ENCODE data around the gene ANO10.
A peak's percentile ranks its signal among the peaks of the same experiment; 100 is the strongest.

ANO10 gene

DNA sequence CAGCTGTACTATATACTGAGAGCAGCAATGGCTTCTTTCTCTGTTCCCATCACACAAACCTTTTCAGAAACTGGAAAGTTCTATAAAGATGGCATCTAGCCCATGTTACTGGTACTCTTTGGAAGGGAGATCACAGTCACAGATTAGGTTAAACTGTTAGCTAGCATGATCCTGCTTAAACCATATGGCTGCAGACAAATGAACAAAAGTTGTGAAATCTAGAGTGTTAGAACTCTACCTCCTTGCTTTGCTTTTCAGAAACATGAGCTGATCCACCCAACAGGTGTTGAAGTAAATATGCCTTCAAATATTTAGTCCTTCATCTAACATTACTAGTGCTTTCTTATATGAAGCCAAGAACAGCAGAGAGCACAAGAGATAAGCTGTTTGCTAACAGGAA is 232.9 kb downstream of the ANO10 start:
- peak; percentile 15 to 54 (median 34) for DNase-seq
- Histone ChIP-seq H3K4me3 (ENCODE audit: control insufficient read depth in 1 of 7, extremely low read depth in 1 of 7, insufficient read depth in 4 of 7, low read depth in 2 of 7, low read length in 6 of 7) (peak overlapping the region in 2 of 7 experiments; percentile 31 to 32), H3K9me3 (ENCODE audit: control extremely low read depth in 1 of 5, control insufficient read depth in 4 of 5, insufficient read depth in 2 of 5, low read depth in 1 of 5, low read length in 4 of 5) (peaks cover 0 to 2% (median 0%) of the 10 kb centered on the region in 5 experiments), H3K27me3 (replicated peaks in 2 of 5; ENCODE audit: control insufficient read depth in 4 of 5, insufficient read depth in 5 of 5, low read length in 4 of 5) (no peaks in the 10 kb centered on the region), H3K4me1 (ENCODE audit: control extremely low read depth in 1 of 4, control insufficient read depth in 4 of 4, insufficient read depth in 4 of 4, low read length in 3 of 4) (peaks cover 30 to 61% (median 44%) of the 10 kb centered on the region in 4 experiments), H3K27ac (ENCODE audit: insufficient read depth in 1 of 2, low read depth in 1 of 2, low read length in 2 of 2, poor library complexity in 1 of 2, severe bottlenecking in 2 of 2) (peak overlapping the region; percentile 65 to 88), H3K36me3 (ENCODE audit: control insufficient read depth in 4 of 4, insufficient read depth in 4 of 4, low read length in 3 of 4) (no peaks in the 10 kb centered on the region)
- ChIA-PET CTCF (interaction anchor here (0.7 to 2.1 kb wide), 11 partner anchors 10 to 165 kb away, joined by 3 to 15 read pairs (median 5); no protein-coding TSS in a partner anchor), POLR2A (interaction anchor here (0.6 to 1.8 kb wide), 2 partner anchors 17 to 569 kb away, joined by 3 to 10 read pairs; no protein-coding TSS in a partner anchor)

DNA sequence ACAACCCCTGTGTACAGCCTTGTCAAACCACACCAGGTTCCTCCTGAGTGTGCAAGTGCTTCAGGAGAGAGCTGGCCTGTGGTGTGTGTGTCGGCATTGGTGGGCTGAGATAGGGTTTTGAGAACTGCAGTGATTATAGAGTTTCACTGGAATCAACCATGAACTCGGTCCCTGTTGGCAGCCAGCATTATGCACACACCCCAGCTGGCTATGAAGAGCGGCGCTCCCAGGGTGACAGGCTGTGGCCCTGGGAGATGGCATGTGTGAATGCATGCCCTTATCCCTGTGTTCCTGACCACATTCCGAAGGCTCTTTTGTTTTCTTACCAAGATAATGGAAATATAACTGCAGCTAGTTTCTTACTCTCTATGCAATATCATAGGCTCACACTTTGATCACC is 233.6 kb downstream of the ANO10 start:
- peaks cover 0 to 6% (median 0%) of the 10 kb centered on the region in 5 experiments for H3K9me3 ChIP-seq (ENCODE audit: control extremely low read depth in 1 of 5, control insufficient read depth in 4 of 5, insufficient read depth in 2 of 5, low read depth in 1 of 5, low read length in 4 of 5)
- ChIA-PET POLR2A (interaction anchor here (1.8 kb wide), 1 partner anchor 18 kb away, joined by 10 read pairs; no protein-coding TSS in a partner anchor), CTCF (interaction anchor here (1.0 to 2.1 kb wide), 5 partner anchors 9 to 142 kb away, joined by 3 to 15 read pairs (median 5); no protein-coding TSS in a partner anchor)
- no peaks in the 10 kb centered on the region for H3K27me3 ChIP-seq (replicated peaks in 2 of 5; ENCODE audit: control insufficient read depth in 4 of 5, insufficient read depth in 5 of 5, low read length in 4 of 5)
- no peak overlapping the region for H3K4me3 ChIP-seq (ENCODE audit: control insufficient read depth in 1 of 7, extremely low read depth in 1 of 7, insufficient read depth in 4 of 7, low read depth in 2 of 7, low read length in 6 of 7)
- DNase-seq = peak in 1 of 3 donors; percentile 30
- no peak overlapping the region for H3K27ac ChIP-seq (ENCODE audit: insufficient read depth in 1 of 2, low read depth in 1 of 2, low read length in 2 of 2, poor library complexity in 1 of 2, severe bottlenecking in 2 of 2)
- H3K4me1 ChIP-seq (ENCODE audit: control extremely low read depth in 1 of 4, control insufficient read depth in 4 of 4, insufficient read depth in 4 of 4, low read length in 3 of 4) = peaks cover 27 to 54% (median 38%) of the 10 kb centered on the region in 4 experiments
- no peaks in the 10 kb centered on the region for H3K36me3 ChIP-seq (ENCODE audit: control insufficient read depth in 4 of 4, insufficient read depth in 4 of 4, low read length in 3 of 4)
- 82% methylated on average over 3 of the region's 5 CpGs for WGBS (ENCODE audit: insufficient coverage)

DNA sequence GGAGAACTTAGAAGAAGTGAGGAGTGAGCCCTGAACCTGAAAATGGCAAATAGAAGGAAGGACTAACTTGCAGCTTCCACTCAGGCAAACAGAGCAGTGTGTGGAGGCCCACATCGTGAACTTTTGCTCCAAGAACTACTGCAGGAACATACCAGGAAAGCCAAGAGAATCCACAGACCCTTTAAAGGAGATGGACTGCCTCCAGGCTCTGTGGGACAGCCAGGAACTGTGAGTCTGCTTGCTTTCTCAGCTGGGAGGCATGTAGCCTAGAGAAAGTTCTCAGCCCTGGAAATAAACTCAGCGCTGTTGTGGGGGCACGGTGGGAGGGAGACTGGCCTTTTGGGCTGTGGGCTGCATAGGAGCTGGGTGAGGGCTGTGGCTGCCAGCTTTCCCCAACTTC is 242.5 kb downstream of the ANO10 start:
- 100% methylated on average over 3 of the region's 3 CpGs for WGBS (ENCODE audit: insufficient coverage)
- H3K4me1 ChIP-seq (ENCODE audit: control extremely low read depth in 1 of 4, control insufficient read depth in 4 of 4, insufficient read depth in 4 of 4, low read length in 3 of 4) = peaks cover 0 to 4% (median under 1%) of the 10 kb centered on the region in 4 experiments
- no peak for DNase-seq
- no peak overlapping the region for H3K27ac ChIP-seq (ENCODE audit: insufficient read depth in 1 of 2, low read depth in 1 of 2, low read length in 2 of 2, poor library complexity in 1 of 2, severe bottlenecking in 2 of 2)
- no peaks in the 10 kb centered on the region for H3K36me3 ChIP-seq (ENCODE audit: control insufficient read depth in 4 of 4, insufficient read depth in 4 of 4, low read length in 3 of 4)
- H3K4me3 ChIP-seq (ENCODE audit: control insufficient read depth in 1 of 7, extremely low read depth in 1 of 7, insufficient read depth in 4 of 7, low read depth in 2 of 7, low read length in 6 of 7) = no peak overlapping the region
- peaks cover 0 to 6% (median 0%) of the 10 kb centered on the region in 5 experiments for H3K9me3 ChIP-seq (ENCODE audit: control extremely low read depth in 1 of 5, control insufficient read depth in 4 of 5, insufficient read depth in 2 of 5, low read depth in 1 of 5, low read length in 4 of 5)
- POLR2A ChIA-PET = no interaction called here
- H3K27me3 ChIP-seq (replicated peaks in 2 of 5; ENCODE audit: control insufficient read depth in 4 of 5, insufficient read depth in 5 of 5, low read length in 4 of 5) = no peaks in the 10 kb centered on the region
- CTCF ChIA-PET = interaction anchor here (0.7 to 3.2 kb wide), 7 partner anchors 10 to 440 kb away, joined by 3 to 15 read pairs (median 3); no protein-coding TSS in a partner anchor

DNA sequence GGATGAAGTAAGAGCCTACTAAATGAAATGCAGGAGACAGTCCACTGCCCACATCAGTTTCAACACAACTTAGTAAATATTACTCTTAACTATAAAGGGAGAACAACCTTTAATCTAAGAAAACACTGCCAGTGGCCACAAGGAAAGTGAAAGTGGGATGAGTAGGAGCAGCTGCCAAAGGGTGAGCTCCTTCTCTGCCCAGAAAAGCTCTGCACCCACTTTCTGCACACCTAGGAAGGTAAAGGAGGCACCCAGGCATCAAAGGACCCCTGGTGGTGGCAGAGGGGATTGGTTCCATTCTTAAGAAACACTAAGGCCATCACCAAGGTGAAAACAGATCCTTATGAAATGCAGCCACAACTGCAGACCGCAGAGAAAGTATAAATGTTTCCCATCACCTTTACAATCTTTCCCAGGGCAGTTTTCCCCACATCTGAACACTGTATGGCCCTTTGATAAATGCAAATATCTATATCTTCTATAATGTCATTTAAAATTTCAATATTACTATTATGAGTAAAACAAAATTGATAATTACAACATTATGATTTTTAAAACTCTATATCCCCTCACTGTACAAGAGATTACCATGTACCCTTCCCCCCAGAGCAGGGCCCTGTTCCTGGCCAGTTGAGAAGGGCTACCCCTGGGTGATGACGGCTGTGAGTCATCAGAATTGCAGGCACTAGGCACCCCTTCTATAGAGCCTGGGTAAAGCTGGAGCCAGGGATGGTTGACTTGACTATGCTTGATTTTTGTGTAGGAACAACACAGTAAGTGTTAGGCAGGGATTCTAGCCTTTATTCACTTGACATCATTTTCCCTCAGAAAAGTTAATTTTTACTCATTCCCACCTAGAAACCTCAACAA is 243.5 kb downstream of the ANO10 start:
- Histone ChIP-seq H3K36me3 (ENCODE audit: control insufficient read depth in 4 of 4, insufficient read depth in 4 of 4, low read length in 3 of 4) (no peaks in the 10 kb centered on the region), H3K4me3 (ENCODE audit: control insufficient read depth in 1 of 7, extremely low read depth in 1 of 7, insufficient read depth in 4 of 7, low read depth in 2 of 7, low read length in 6 of 7) (no peak overlapping the region), H3K27ac (ENCODE audit: insufficient read depth in 1 of 2, low read depth in 1 of 2, low read length in 2 of 2, poor library complexity in 1 of 2, severe bottlenecking in 2 of 2) (no peak overlapping the region), H3K9me3 (ENCODE audit: control extremely low read depth in 1 of 5, control insufficient read depth in 4 of 5, insufficient read depth in 2 of 5, low read depth in 1 of 5, low read length in 4 of 5) (peaks cover 0 to 3% (median 0%) of the 10 kb centered on the region in 5 experiments), H3K4me1 (ENCODE audit: control extremely low read depth in 1 of 4, control insufficient read depth in 4 of 4, insufficient read depth in 4 of 4, low read length in 3 of 4) (peaks cover 0 to 4% (median under 1%) of the 10 kb centered on the region in 4 experiments), H3K27me3 (replicated peaks in 2 of 5; ENCODE audit: control insufficient read depth in 4 of 5, insufficient read depth in 5 of 5, low read length in 4 of 5) (no peaks in the 10 kb centered on the region)
- POLR2A ChIA-PET = no interaction called here
- WGBS (ENCODE audit: insufficient coverage) = 94% methylated on average over 2 of the region's 2 CpGs
- CTCF ChIA-PET = interaction anchor here (1.1 to 3.2 kb wide), 4 partner anchors 11 to 154 kb away, joined by 3 to 15 read pairs (median 7); no protein-coding TSS in a partner anchor
- peak; percentile 51 to 61 (median 59) for DNase-seq

DNA sequence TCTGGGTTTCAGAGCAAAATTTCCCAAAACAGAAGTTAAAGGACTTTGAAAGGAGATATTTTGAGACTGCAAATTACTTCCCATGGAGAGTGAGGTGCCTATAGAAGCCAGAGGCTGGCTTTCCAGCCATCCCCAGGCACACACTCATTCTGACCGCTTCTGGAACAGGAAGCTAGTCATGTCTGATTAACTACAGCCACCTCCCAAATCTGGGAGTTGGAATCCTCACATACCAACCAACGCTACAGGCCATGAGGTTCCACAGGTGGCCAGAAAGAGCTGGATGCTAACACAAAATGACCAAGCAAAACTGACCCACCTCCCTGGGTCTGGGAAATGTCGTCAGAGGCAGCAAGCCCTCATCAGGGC is 248.3 kb downstream of the ANO10 start:
- no peaks in the 10 kb centered on the region for H3K9me3 ChIP-seq (ENCODE audit: control extremely low read depth in 1 of 5, control insufficient read depth in 4 of 5, insufficient read depth in 2 of 5, low read depth in 1 of 5, low read length in 4 of 5)
- 93% methylated on average over 3 of the region's 3 CpGs for WGBS (ENCODE audit: insufficient coverage)
- CTCF ChIA-PET = interaction anchor here (1.1 to 1.3 kb wide), 2 partner anchors 15 to 155 kb away, joined by 3 to 6 read pairs; no protein-coding TSS in a partner anchor

DNA sequence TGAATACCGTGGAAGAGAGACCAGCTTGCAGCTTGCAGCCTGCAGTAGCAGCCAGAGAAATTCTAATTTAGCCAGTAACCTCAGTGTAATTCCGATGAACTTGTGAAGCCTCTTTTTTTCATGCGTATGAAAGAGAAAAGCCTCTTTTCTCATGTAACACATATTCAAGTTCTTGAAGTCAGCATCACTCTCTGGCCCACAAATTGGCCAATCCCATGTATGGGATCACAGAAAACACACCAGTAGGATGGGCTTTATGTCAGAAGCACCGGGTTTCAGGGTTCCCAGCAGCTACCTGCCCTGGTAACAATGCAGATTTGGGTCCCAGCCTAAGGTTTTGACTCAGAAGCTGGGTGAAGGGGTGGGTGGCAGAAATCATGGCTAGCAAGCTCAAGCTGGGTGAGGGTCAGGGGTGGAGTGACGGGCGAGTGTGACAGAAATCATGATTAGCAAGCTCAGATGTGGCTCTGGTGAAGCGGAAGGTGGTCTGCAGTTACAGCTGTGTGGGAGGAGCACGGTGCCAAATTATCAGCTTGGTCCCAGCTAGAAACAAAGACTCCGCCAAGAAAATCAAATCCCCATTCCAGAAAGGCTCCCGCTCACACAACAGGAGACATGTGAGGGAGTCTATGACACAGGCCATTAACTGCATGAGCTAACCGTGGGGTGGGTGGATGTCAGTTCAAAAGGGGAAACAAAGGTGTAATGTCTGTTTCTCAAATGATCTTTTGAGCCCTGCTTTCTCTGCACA is 248.8 kb downstream of the ANO10 start:
- Histone ChIP-seq H3K9me3 (ENCODE audit: control extremely low read depth in 1 of 5, control insufficient read depth in 4 of 5, insufficient read depth in 2 of 5, low read depth in 1 of 5, low read length in 4 of 5) (no peaks in the 10 kb centered on the region), H3K27me3 (replicated peaks in 2 of 5; ENCODE audit: control insufficient read depth in 4 of 5, insufficient read depth in 5 of 5, low read length in 4 of 5) (no peaks in the 10 kb centered on the region), H3K36me3 (ENCODE audit: control insufficient read depth in 4 of 4, insufficient read depth in 4 of 4, low read length in 3 of 4) (no peaks in the 10 kb centered on the region), H3K4me1 (ENCODE audit: control extremely low read depth in 1 of 4, control insufficient read depth in 4 of 4, insufficient read depth in 4 of 4, low read length in 3 of 4) (peaks cover 4 to 16% (median 13%) of the 10 kb centered on the region in 4 experiments), H3K4me3 (ENCODE audit: control insufficient read depth in 1 of 7, extremely low read depth in 1 of 7, insufficient read depth in 4 of 7, low read depth in 2 of 7, low read length in 6 of 7) (no peak overlapping the region), H3K27ac (ENCODE audit: insufficient read depth in 1 of 2, low read depth in 1 of 2, low read length in 2 of 2, poor library complexity in 1 of 2, severe bottlenecking in 2 of 2) (no peak overlapping the region)
- WGBS (ENCODE audit: insufficient coverage) = 97% methylated on average over 9 of the region's 11 CpGs
- CTCF ChIA-PET = interaction anchor here (0.7 to 1.3 kb wide), 3 partner anchors 9 to 154 kb away, joined by 3 to 6 read pairs (median 3); no protein-coding TSS in a partner anchor
- POLR2A ChIA-PET = no interaction called here
- DNase-seq = no peak

More for the DNA sequence above, 248.3 kb downstream of the ANO10 start:
- Histone ChIP-seq H3K4me3 (ENCODE audit: control insufficient read depth in 1 of 7, extremely low read depth in 1 of 7, insufficient read depth in 4 of 7, low read depth in 2 of 7, low read length in 6 of 7) (no peak overlapping the region), H3K4me1 (ENCODE audit: control extremely low read depth in 1 of 4, control insufficient read depth in 4 of 4, insufficient read depth in 4 of 4, low read length in 3 of 4) (peaks cover 5 to 20% (median 13%) of the 10 kb centered on the region in 4 experiments), H3K27me3 (replicated peaks in 2 of 5; ENCODE audit: control insufficient read depth in 4 of 5, insufficient read depth in 5 of 5, low read length in 4 of 5) (no peaks in the 10 kb centered on the region), H3K36me3 (ENCODE audit: control insufficient read depth in 4 of 4, insufficient read depth in 4 of 4, low read length in 3 of 4) (no peaks in the 10 kb centered on the region), H3K27ac (ENCODE audit: insufficient read depth in 1 of 2, low read depth in 1 of 2, low read length in 2 of 2, poor library complexity in 1 of 2, severe bottlenecking in 2 of 2) (no peak overlapping the region)
- POLR2A ChIA-PET = no interaction called here
- no peak for DNase-seq
